NCI-H146 treated with DMSO at 0.1 percent for 48 hours (cell line): Measurements from ENCODE around the gene PFKFB4.
"Not testable (repeated sequence)": the region's sequence is repeated elsewhere in the genome, so short reads cannot be mapped to it uniquely, and the experiment has no call there.

Experiments used
- DNase-seq: peaks from one replicate; lab custom pipeline; 2025; ENCODE audit not compliant: unreplicated experiment; lab: John Stamatoyannopoulos, UW

The PFKFB4 gene

DNA sequence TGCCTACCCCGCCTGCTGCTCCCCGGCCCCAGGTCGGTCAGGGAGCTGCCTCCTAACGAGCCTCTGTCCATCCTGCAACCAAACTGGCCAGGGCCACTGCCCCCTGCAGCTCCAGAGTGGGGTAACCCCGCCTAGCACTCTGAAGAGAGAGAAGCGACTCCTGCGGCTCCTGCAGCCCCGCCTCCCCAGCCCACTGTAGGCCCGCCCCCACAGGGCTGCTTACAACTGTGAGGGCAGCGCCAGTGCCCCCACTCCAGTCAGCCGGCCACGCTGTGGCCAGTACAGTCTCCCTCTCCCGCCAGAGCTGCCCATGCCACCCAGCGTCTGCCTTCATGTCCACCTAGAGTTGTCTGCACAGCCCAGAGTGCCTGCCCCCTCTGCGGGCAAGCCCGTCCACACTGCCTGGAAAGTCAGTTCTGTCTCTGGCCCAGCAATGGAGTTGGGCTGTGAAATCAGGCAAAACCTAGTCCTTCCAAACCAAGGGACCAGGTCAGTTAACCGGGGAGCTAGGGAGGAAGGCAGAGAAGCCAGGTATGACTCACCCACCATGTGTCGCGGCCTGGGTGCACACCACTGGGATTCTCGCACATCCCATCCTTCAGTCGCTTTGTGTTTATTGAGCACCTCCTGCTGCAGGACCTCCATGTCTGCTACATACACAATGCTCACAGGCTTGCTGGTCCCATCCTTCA lies 4.6 kb upstream of the PFKFB4 start:
- peak; percentile 8 for DNase-seq

DNA sequence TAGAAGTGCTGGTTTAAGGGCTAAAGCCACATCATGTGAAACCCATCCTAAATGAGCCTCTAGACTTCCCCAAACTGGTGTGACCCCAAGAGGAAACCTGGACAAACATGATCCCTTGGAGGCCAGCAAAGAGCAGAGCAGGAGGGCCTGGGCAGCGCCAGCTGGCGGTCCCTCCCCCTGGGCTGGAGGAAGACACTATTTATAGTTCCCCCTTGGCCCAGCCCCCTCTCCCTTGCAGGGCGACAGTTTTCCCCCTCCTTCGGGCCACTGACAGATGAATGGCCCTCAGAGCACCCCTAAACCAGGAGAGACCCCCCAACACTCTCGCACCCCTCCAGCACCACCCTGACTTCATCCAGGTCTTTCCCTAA lies 4.0 kb upstream of the PFKFB4 start:
- no peak for DNase-seq

DNA sequence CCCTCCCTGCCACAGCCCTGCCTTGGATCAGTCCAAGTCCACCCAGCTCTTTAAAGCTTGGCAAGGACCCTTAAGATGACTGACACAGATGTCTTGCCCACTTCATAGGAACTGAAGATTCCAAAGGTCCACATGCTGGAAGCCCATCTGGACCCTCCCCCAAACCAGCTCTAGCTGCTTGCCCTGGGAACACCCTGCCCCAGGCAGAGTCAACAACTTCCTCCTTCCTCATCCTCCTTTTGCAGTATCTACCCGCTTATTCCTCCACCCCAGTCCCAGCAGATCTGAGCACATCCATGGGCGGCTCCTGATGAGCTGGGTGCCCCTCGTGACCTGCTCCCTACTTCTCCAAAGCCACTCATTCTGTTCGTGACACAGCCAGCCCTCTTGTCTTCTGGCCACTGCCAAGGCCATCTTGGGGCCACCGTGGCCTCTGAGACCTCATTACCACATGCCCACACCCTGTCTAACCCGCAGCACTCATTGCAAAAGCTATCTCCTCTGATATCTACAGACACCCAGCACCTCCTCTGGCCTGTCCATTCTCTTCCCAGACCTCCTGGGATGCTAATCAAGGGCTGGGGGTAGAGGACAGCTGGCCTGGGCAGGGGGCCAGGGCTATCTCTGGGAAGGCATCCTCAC lies 2.0 kb upstream of the PFKFB4 start:
- no peak for DNase-seq

DNA sequence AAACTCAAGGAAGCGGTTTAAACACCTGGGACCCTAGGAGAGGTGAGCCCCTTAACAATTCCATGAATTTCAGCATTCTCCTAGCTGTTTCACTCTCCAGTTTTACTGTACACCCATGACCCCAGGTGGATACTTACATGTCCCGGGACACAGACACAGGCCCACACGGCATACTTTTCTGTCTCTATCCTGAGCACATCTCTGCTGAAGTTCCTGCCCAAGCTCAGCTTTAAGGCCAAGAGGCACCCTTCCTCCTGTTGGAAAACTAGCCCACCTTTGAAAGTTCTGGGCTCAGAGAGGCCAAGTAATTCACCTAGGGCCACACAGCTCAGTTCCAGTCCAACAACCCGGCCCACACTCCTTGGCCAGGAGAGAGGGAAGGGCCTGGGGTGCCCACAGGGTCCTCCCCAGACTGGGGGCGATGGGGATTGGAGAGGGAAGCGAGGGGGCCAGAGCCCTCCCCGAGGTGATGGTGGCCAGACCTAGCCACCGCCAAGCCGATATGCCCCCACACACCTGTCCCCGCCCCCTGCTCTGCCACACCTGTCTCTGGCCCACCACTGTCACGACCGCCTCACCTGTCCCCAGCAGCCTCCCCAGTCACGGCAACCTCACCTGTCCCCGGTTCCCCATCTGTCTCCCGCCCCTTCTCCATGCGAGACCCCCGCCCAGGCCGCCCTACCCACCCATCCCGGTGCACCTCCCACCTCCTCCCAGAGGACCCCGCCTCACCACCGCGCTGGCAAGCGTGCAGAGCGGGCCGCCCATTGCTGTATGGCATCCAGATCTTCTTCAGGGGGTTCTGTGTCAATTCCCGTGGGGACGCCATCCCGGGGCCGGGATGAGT lies 431 bp downstream of the PFKFB4 start:
- peak; percentile 27 for DNase-seq

DNA sequence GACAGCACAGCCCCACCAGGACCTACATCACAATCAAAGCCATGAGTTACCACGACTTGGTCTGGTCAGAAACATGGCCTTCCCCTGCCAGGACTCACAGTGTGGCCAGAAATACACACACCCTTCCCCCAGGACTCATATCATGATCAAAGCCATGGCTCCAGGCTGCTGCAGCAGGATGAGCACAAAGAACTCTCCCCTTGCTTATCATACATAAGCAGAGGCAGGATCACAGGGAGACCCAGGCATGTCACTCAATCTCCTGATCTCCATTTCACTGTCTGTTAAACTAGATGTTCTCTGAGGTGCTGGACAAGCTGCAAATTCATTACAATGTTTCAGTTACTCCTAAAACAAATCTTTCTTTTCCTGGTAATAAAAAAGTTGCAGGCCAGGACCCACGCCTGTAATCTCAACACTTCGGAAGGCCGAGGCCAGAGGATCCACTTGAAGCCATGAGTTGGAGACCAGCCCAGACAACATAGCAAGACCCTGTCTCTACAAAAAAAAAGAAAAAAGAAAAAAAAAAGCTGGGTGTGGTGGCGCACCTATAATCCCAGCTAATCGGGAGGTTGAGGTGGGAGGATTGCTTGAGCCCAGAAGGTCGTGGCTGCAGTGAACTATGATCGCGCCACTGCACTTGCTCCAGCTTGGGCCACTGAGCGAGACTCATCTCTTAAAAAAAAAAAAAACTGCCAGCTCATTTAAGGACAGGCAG lies 1.2 kb downstream of the PFKFB4 start:
- DNase-seq = no peak

DNA sequence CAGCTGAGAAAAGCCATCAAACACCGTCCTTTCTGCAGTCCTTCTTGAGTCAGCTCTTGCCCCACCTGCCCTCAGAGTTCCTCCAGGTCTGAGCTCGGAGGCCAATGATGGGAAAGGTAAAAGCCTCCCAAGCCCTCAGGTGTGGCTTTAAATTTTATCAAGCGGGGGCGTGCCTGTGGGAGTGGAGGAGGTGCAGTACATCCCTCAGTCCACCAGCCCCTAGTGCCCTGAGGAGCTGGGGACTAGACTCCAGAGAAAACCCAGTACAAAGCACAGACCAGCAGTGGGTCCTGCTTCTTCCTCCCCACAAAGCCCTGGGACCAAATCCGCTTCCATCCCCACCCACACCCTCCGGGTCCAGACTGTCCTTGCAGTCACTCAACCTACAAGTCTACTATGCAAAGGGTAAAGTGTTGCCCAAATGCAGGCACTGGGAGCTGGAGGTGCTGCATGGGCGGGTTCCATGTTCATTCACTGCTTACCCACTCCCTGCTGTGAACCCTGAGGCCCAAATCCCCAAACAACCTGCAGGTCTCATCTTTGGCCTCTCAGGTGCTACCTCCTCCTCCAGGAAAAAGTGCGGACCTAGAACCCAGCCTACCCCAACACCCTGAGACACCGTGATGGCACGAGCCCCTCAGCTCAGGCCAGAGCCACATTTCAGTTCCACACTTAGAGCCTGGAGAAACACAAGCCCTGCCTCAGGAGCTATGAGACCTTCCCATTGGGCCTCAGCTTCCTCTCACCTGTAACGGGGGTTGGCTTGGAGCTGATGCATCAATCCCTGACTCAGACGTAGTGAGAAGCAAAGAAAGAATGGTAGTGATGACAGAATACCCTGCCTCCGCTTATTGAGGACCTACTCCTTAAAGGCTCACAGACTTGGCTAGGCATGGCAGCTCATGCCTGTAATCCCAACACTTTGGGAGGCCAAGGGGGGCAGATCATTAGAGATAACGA lies 2.4 kb downstream of the PFKFB4 start:
- DNase-seq = no peak

DNA sequence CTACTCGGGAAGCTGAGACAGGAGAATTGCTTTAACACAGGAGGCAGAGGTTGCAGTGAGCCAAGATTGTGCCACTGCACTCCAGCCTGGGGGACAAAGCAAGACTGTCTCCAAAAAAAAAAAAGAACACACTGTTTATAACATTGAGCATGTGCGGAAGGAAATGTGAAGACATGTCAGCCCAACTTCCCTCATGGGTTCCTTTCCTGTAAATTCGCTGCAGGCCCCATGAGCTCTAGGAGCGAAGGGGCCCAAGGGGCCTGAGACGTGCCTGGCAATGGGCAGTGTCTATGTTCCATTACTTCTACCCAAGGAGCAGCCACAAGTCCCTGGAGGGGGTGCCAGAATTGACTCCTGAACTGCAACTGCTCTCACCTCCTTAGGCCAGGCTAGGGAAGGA lies 3.2 kb downstream of the PFKFB4 start:
- no peak for DNase-seq

DNA sequence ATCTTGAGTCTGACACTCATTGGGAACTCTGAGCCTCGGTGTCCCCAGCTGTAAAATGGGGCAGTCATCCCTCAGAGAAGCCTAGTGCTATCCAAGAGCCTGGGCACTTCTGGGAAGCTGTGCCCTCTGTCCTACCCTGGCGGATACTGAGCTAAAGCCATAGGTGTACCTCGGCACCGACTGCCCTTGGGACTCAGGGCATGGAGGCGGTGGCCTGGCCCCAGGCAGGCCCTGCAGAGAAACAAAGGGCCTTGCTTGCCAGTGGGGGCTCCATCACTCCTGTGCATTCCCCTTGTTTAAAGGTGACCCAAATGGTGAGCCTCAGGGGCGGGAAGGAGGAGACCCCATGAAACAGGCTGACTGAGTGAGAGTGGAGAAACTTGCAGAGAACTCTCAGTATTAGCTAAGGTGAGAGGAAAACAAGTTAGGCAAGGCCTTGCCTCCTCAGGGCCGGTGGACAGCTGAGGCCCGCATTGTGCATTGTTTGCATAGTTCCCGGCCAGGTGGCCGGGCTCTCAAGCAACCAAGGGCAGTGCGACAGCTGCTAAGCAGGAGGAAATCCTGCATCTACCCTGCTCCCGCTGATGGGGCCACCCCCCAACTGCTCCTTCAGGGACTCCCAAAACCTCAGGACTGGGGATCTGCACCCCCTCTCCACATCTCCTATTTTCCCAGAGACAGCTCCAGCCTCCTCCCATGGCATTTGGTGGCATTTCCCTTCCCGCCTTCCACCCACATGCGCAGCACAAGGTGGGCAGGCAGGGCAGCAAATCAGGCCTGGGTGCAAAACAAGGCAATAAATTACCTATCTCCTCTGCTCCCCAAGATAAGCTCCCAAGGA lies 4.3 kb downstream of the PFKFB4 start:
- DNase-seq = peak; percentile 8

DNA sequence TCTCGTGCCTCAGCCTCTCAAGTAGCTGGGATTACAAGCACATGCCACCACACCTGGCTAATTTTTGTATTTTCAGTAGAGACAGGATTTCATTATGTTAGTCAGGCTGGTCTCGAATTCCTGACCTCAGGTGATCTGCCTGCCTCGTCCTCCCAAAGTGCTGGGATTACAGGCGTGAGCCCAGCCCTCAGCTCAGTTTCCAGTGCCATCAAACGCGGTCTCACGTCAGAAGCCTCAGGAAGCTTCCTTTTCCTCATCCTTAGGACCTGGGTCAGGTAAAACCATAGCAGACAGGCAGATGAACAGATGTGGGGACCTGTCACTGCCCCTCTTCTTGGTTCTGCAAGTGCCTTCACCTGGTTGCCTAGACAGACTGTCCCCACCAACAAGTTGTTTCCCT lies 5.0 kb downstream of the PFKFB4 start:
- not testable (repeated sequence) for DNase-seq

DNA sequence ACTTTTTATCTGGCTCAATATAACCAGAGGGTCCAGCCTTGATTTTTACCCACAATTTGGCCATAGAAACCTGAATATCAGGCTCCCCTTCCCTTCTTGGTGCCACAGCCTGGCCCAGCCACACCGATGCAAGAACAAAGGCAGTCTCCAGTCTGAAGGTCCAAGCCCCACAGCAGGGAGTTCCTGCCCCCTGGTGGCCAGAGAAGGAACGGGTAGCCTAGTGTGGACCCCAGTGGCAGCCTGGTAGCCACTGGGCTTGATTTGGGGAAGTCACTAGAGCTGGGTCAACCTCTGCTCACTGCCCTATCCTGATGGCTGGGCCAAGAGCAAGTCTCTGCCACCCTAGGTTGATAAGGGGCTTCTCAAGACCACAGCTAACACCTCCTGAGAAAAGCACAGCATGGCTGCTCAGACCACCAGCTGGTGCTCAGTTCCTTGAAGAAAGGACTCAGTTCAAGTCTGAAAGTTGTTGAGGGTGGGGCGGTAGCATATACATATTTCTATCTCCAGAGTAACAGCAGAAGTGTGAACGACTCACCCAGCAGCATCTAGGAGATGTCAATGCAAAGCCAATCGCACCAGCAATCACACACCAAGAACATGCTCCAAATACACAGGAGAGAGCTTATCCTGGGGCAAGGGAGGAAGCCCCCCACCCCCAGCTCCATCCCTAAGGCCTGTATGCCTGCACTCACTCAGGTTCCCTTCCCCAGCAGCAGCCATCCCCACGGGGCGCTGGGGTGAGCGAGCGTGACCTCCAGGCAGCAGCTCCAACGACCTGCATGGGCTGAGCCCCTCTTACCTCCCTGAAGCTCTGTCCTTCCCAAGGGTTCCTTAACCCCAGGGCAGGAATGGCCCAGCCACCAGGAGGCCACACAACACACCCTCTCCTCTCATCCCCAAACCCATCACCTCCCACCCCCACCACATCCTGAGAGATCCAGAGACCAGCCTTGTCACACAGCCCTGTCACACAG lies 7.6 kb downstream of the PFKFB4 start:
- DNase-seq = peak; percentile 5

DNA sequence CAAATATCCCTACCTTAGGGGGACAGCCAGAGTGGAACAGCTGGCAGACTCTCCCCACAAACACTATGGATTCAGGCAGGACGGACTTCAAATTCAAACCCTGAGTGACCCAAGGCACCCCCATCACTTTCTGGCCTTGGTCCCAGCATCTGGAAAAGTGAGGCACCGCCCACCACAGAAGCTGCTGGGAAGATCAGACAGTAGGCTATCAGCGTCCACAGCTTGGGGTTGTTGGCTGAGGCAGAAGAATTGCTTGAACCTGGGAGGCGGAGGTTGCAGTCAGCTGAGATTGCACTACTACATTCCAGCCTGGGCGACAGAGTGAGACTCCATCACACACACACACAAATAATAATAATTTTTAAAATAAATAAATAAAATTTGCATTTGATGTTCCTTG lies 8.5 kb downstream of the PFKFB4 start:
- no peak for DNase-seq

DNA sequence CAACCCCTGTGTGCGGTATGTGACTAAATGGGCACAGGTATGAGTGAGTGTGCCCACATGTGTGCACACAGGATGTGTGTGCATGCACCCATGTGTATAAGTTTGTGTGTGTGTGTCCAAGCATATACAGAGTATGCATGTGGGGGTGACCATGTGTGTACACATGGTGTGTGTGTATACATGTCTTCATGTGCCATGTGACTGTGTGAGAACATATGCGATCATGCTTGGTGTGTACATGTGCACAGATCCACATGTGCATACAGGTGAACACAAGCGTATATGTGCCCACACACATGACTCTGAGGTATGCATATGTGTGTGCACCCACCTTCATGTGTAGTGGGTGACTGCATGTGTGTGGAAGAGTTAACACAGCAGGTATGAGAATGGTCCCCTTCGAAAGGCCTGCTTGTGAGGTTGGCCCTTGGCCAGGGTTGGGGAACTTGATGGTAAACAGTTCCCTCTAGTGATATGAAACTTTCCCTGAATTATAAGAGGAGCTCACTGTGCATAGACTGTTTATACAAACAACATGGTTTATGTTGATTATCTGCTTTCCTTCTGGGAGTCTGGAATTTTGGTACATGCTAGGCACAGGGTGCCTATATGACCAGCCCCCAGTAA lies 10.3 kb downstream of the PFKFB4 start:
- DNase-seq = no peak

DNA sequence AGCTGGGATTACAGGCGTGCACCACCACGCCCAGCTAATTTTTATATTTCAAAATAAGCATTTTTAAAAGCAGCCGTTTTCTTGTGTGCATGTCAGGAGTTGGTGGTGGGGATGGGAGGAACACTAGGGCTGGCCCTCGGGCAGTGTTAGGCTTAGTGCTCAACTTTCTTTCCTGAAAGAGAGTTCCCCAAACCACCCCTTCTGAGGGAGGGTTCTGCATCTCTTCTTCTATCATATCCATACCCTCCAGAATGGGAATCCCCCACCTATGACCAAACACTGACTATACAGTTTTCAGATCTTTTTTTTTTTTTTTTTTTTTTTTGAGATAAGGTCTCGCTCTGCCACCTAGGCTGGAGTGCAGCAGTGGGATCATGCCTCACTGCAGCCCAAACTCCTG lies 12.5 kb downstream of the PFKFB4 start:
- no peak for DNase-seq

DNA sequence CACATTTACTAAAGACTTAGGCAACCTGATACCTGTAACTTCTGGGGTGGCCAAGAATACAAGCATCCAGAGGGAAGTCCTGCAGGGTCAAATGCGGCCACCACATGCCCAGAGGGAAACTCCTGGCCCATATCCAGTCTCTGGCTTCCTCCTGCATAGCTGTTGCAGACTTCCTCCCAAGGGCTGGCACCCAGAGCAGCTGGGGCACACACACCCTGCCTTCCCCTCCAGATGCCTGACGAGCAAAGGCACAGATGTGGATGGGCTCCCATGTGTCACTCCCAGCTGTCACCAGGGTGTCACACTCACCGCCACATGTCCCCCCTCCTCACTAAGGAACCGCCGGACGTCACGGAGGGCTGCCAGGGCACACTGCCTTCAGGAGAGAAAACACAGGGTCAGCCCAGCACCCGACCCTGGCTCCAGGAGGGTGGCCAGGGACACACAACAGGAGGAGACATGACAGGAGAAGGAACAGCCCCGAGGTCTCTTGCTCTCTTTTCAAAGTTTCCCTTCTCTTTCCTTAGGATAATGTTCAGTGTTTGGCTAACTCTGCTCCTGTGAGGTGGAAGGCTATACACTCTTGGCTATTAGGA lies 13.2 kb downstream of the PFKFB4 start:
- DNase-seq = no peak

DNA sequence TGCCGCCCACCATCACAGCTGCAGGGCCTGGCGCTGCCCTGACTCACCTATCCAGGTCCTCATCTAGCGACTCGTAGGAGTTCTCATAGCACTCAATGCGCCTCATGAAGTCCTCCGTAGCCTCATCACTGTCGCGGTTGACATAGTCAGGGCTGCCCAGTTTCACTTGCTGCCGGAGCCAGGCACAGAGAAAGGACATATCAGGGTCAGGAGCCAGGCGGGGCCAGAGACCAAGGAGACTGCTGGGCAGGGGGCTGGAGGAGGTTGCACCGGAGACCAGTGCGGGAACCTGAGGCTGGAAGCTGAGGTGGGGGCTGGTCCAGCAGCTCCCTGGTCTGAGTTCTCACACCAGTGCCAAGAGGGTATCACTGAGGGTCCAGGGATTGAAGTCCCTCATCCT lies 18.2 kb downstream of the PFKFB4 start:
- DNase-seq = no peak

DNA sequence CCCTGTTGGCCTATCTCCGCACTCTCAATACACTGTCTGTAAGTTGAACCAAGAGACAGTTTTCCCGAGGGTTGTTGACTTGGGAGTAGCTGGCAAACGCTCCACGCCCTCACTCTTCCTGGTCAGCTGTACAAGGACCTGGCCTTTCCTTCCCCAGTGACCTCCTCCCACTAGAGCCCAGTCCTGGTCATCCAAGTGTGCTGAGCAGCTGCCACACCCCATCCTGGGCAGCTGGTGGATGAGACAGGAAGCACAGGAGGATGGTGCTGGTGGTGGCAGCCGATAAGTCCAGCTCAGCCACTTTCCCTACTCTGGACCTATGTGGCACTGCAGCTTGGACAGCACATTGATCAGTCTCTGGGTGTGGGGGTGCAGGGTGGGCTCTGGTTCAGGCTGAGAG lies 19.8 kb downstream of the PFKFB4 start:
- no peak for DNase-seq

DNA sequence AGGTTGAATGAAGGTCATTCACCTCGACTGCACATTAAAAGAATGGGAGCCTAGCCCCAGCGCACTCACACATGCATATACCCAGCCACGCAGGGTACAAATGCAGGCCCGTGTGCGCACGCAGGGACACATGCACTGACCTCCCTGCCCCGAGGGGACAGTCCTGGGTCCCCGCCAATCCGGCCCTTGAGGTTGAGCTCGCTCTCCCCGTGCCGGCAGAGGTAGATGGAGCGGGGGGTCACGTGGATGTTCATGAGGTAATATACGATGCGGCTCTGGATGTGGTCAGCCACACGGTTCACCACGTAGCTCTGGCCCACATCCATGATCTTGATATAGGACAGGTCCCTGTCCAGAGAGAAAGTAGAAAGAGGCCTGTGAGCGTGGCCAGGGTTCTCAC lies 20.5 kb downstream of the PFKFB4 start:
- DNase-seq = no peak
